ENCODE data around the gene LMX1B.

The LMX1B gene

GRCh38 chr9:126674365-126675146, 60.8 kb downstream of the LMX1B start:
- DNase-seq (ENCODE audit: low spot score in 2 of 2): no peak
- peaks cover 70% of the 10 kb centered on the region for H3K27me3 Mint-ChIP-seq
- H3K9me3 Mint-ChIP-seq: no peaks in the 10 kb centered on the region
- ATAC-seq (replicated peaks; ENCODE audit: extremely low read depth, poor library complexity, severe bottlenecking): no peak
- H3K4me3 Mint-ChIP-seq: no peak overlapping the region
- no peak overlapping the region for H3K27ac Mint-ChIP-seq (ENCODE audit: low read depth)
- H3K4me1 Mint-ChIP-seq: peaks cover 11% of the 10 kb centered on the region
- H3K36me3 Mint-ChIP-seq (ENCODE audit: insufficient read depth): no peaks in the 10 kb centered on the region

- Mint-ChIP-seq H3K4me1 (peaks cover 11% of the 10 kb centered on the region), H3K36me3 (ENCODE audit: insufficient read depth) (no peaks in the 10 kb centered on the region), H3K27me3 (peaks cover 75% of the 10 kb centered on the region), H3K9me3 (no peaks in the 10 kb centered on the region), H3K4me3 (no peak overlapping the region), H3K27ac (ENCODE audit: low read depth) (no peak overlapping the region)
- no peak for DNase-seq (ENCODE audit: low spot score in 2 of 2)
- ATAC-seq (replicated peaks; ENCODE audit: extremely low read depth, poor library complexity, severe bottlenecking): no peak
Measured at GRCh38 chr9:126675147-126675467, 61.4 kb downstream of the LMX1B start.

GRCh38 chr9:126676102-126676684, 62.5 kb downstream of the LMX1B start:
- no peaks in the 10 kb centered on the region for H3K36me3 Mint-ChIP-seq (ENCODE audit: insufficient read depth)
- H3K27ac Mint-ChIP-seq (ENCODE audit: low read depth): no peak overlapping the region
- no peaks in the 10 kb centered on the region for H3K9me3 Mint-ChIP-seq
- ATAC-seq (replicated peaks; ENCODE audit: extremely low read depth, poor library complexity, severe bottlenecking) (no peak), DNase-seq (ENCODE audit: low spot score in 2 of 2) (no peak)
- H3K27me3 Mint-ChIP-seq: peaks cover 86% of the 10 kb centered on the region
- H3K4me3 Mint-ChIP-seq: no peak overlapping the region
- H3K4me1 Mint-ChIP-seq: peaks cover 11% of the 10 kb centered on the region

- Mint-ChIP-seq H3K4me1 (peaks cover 11% of the 10 kb centered on the region), H3K27me3 (peaks cover 89% of the 10 kb centered on the region), H3K4me3 (no peak overlapping the region), H3K27ac (ENCODE audit: low read depth) (no peak overlapping the region), H3K36me3 (ENCODE audit: insufficient read depth) (no peaks in the 10 kb centered on the region), H3K9me3 (no peaks in the 10 kb centered on the region)
- DNase-seq (ENCODE audit: low spot score in 2 of 2): no peak
- no peak for ATAC-seq (replicated peaks; ENCODE audit: extremely low read depth, poor library complexity, severe bottlenecking)
Measured at GRCh38 chr9:126676685-126677143, 63.0 kb downstream of the LMX1B start.

GRCh38 chr9:126677188-126678084, 63.7 kb downstream of the LMX1B start:
- Mint-ChIP-seq H3K4me1 (peaks cover 11% of the 10 kb centered on the region), H3K27me3 (peaks cover 89% of the 10 kb centered on the region), H3K27ac (ENCODE audit: low read depth) (no peak overlapping the region), H3K9me3 (no peaks in the 10 kb centered on the region), H3K4me3 (no peak overlapping the region), H3K36me3 (ENCODE audit: insufficient read depth) (no peaks in the 10 kb centered on the region)
- ATAC-seq (replicated peaks; ENCODE audit: extremely low read depth, poor library complexity, severe bottlenecking): peak; percentile 24
- DNase-seq (ENCODE audit: low spot score in 2 of 2): no peak

GRCh38 chr9:126678989-126679388, 65.3 kb downstream of the LMX1B start:
- no peaks in the 10 kb centered on the region for H3K36me3 Mint-ChIP-seq (ENCODE audit: insufficient read depth)
- no peaks in the 10 kb centered on the region for H3K9me3 Mint-ChIP-seq
- no peak for DNase-seq (ENCODE audit: low spot score in 2 of 2)
- peaks cover 86% of the 10 kb centered on the region for H3K27me3 Mint-ChIP-seq
- peaks cover 11% of the 10 kb centered on the region for H3K4me1 Mint-ChIP-seq
- no peak overlapping the region for H3K27ac Mint-ChIP-seq (ENCODE audit: low read depth)
- no peak for ATAC-seq (replicated peaks; ENCODE audit: extremely low read depth, poor library complexity, severe bottlenecking)
- no peak overlapping the region for H3K4me3 Mint-ChIP-seq

- Mint-ChIP-seq H3K4me3 (no peak overlapping the region), H3K9me3 (no peaks in the 10 kb centered on the region), H3K4me1 (peaks cover 6% of the 10 kb centered on the region), H3K36me3 (ENCODE audit: insufficient read depth) (peaks cover 1% of the 10 kb centered on the region), H3K27ac (ENCODE audit: low read depth) (no peak overlapping the region), H3K27me3 (peaks cover 89% of the 10 kb centered on the region)
- DNase-seq (ENCODE audit: low spot score in 2 of 2): no peak
- no peak for ATAC-seq (replicated peaks; ENCODE audit: extremely low read depth, poor library complexity, severe bottlenecking)
Measured at GRCh38 chr9:126681336-126681735, 67.6 kb downstream of the LMX1B start.

- Mint-ChIP-seq H3K9me3 (no peaks in the 10 kb centered on the region), H3K4me3 (no peak overlapping the region)
Measured at GRCh38 chr9:126682113-126682810, 68.5 kb downstream of the LMX1B start.

GRCh38 chr9:126682928-126683697, 69.4 kb downstream of the LMX1B start:
- no peaks in the 10 kb centered on the region for H3K9me3 Mint-ChIP-seq
- DNase-seq (ENCODE audit: low spot score in 2 of 2) (no peak), ATAC-seq (replicated peaks; ENCODE audit: extremely low read depth, poor library complexity, severe bottlenecking) (no peak)
- peaks cover 89% of the 10 kb centered on the region for H3K27me3 Mint-ChIP-seq
- peaks cover 1% of the 10 kb centered on the region for H3K36me3 Mint-ChIP-seq (ENCODE audit: insufficient read depth)
- no peak overlapping the region for H3K4me3 Mint-ChIP-seq
- no peaks in the 10 kb centered on the region for H3K4me1 Mint-ChIP-seq
- H3K27ac Mint-ChIP-seq (ENCODE audit: low read depth): no peak overlapping the region

More at GRCh38 chr9:126682113-126682810, 68.5 kb downstream of the LMX1B start:
- DNase-seq (ENCODE audit: low spot score in 2 of 2) (no peak), ATAC-seq (replicated peaks; ENCODE audit: extremely low read depth, poor library complexity, severe bottlenecking) (no peak)
- Mint-ChIP-seq H3K36me3 (ENCODE audit: insufficient read depth) (peaks cover 1% of the 10 kb centered on the region), H3K27ac (ENCODE audit: low read depth) (no peak overlapping the region), H3K4me1 (peaks cover under 1% of the 10 kb centered on the region), H3K27me3 (peaks cover 89% of the 10 kb centered on the region)

- peaks cover 1% of the 10 kb centered on the region for H3K36me3 Mint-ChIP-seq (ENCODE audit: insufficient read depth)
- no peak for DNase-seq (ENCODE audit: low spot score in 2 of 2)
- no peaks in the 10 kb centered on the region for H3K9me3 Mint-ChIP-seq
- no peaks in the 10 kb centered on the region for H3K4me1 Mint-ChIP-seq
- no peak overlapping the region for H3K27ac Mint-ChIP-seq (ENCODE audit: low read depth)
- no peak for ATAC-seq (replicated peaks; ENCODE audit: extremely low read depth, poor library complexity, severe bottlenecking)
- H3K27me3 Mint-ChIP-seq: peaks cover 93% of the 10 kb centered on the region
- H3K4me3 Mint-ChIP-seq: no peak overlapping the region
Measured at GRCh38 chr9:126683698-126684044, 69.9 kb downstream of the LMX1B start.

GRCh38 chr9:126684345-126684744, 70.6 kb downstream of the LMX1B start:
- H3K4me1 Mint-ChIP-seq: no peaks in the 10 kb centered on the region
- peaks cover 93% of the 10 kb centered on the region for H3K27me3 Mint-ChIP-seq
- ATAC-seq (replicated peaks; ENCODE audit: extremely low read depth, poor library complexity, severe bottlenecking): no peak
- H3K36me3 Mint-ChIP-seq (ENCODE audit: insufficient read depth): peaks cover 1% of the 10 kb centered on the region
- H3K4me3 Mint-ChIP-seq: no peak overlapping the region
- DNase-seq (ENCODE audit: low spot score in 2 of 2): no peak
- no peaks in the 10 kb centered on the region for H3K9me3 Mint-ChIP-seq
- no peak overlapping the region for H3K27ac Mint-ChIP-seq (ENCODE audit: low read depth)

Data from central memory CD8-positive, alpha-beta T cell (primary cell).